ENCODE results near the gene HOXC12. TPM values are rescaled to one million over a fixed set of nuclear protein-coding genes. Genes with fewer than 3 reads are reported as not detected.

Gene HOXC12
- total RNA-seq, 1 experiment from 2014 or later = not detected

DNA sequence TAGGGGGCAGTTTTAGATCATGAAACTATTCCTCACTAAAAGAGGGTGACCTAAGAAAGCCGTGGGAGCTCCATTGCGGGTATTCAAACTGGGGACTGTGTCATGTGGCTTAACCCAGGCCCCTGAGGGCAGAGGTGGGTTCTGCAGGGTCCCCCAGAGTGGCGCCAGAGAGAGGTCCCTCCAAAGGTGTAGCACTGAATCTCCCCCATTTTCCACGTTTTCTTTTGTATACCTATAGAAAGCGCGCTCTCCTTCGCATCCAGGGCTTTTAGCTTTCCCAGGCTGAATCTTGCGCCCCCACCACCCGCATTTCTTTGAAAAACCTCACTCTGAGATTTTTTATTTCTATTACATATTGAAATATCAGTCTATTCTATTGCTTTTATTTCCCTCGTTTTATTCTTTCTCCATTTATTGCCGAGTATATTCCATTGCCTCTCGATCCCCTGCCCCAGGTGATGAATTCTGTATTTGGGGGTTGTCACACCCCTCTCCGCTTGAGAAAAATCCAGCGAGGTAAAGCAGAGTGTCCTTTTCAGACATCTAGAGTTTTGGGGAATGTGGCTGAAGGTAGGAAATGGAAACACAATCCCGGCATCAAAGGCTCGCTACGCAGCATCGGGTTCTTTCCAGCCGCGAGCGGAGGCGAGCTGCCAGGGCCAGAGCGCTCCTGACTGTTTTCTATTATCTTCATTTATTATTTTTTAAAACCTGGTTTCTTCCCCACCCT is 16.9 kb upstream of the HOXC12 start:
- H3K27me3 ChIP-seq (ENCODE audit: control insufficient read depth, insufficient read depth, low read length) = peaks cover 100% of the 10 kb centered on the region
- H3K4me3 ChIP-seq (ENCODE audit: insufficient read depth, low read depth, low read length) = no peak overlapping the region
- H3K36me3 ChIP-seq (replicated peaks; ENCODE audit: control insufficient read depth, insufficient read depth, low read length) = no peaks in the 10 kb centered on the region
- peak; percentile 17 for DNase-seq

DNA sequence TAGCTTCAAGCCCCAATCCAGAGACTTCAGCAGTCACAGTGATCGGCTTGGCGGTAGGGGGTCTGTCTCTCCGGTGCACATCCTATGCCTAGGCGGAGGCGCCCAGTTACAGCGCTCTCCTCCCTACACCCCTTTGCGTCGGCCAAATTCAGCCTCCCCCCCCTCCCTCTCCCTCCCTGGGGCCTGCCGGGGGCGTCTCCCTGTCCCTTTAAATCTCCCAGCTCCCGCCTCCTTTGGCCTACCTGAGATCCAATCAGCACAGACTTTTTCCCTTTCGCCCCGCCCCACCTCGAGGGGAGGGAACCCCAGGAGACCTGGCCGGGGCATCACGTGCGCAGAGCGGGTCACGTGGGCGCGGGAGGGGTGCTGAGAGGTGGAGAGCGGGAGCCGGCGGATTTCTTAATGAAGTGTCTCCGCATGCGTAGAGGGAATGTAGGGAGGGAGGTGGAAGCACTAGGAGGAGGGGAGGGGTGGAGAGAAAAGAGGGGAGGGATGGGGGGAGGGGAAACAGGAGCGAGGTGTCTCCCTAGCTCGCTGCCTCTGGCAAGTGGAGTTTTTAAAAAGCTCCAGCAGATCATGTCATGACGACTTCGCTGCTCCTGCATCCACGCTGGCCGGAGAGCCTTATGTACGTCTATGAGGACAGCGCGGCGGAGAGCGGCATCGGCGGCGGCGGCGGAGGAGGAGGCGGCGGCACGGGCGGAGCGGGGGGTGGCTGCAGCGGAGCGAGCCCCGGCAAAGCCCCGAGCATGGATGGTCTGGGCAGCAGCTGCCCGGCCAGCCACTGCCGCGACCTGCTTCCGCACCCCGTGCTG is 16.2 kb upstream of the HOXC12 start, which contains the start of gene HOXC13:
Gene HOXC13, plus strand, starts transcription at position 506 of the 815 bp plus-strand sequence. Its CDS starts 76 bp downstream, at position 582.
- Histone ChIP-seq H3K4me3 (ENCODE audit: insufficient read depth, low read depth, low read length) (no peak within 1 kb of the TSS; the same call in 1 of the 2 replicates), H3K27me3 (ENCODE audit: control insufficient read depth, insufficient read depth, low read length) (peaks cover 100% of the 10 kb centered on the region), H3K36me3 (replicated peaks; ENCODE audit: control insufficient read depth, insufficient read depth, low read length) (no peaks in the 10 kb centered on the region)
- DNase-seq = peak; percentile 98

DNA sequence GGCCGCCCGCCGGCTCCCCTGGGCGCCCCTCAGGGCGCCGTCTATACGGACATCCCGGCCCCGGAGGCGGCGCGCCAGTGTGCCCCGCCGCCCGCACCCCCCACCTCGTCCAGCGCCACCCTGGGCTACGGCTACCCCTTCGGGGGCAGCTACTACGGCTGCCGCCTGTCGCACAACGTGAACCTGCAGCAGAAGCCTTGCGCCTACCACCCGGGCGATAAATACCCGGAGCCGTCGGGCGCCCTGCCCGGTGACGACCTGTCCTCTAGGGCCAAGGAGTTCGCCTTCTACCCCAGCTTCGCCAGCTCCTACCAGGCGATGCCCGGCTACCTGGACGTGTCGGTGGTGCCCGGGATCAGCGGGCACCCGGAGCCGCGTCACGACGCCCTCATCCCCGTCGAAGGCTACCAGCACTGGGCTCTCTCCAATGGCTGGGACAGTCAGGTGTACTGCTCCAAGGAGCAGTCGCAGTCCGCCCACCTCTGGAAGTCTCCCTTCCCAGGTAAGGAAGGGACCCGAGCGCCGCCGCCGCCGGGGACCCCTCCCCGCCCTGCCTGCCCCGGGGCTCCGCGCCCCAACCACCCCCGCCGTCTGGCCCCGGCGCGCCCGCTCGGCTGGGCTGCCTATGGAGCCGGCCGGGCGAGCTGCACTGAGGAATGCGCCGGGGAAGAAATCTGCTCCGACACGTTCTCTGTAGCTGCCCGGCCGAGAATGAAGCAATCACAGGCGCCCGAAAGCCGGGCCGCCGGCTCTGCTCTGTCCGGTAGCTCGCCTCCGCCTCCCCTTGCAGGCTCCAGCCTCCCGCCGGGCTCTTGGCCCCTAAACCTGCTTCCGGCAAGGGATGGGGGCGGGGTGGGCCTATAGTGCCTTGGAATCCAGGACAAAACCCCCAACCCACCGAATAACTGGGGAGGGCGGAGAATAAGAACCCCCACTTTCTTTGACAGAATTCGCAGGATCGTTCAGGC is 15.3 kb upstream of the HOXC12 start:
- DNase-seq = peak; percentile 81
- Histone ChIP-seq H3K27me3 (ENCODE audit: control insufficient read depth, insufficient read depth, low read length) (peaks cover 100% of the 10 kb centered on the region), H3K4me3 (ENCODE audit: insufficient read depth, low read depth, low read length) (no peak overlapping the region; the same call in 1 of the 2 replicates), H3K36me3 (replicated peaks; ENCODE audit: control insufficient read depth, insufficient read depth, low read length) (no peaks in the 10 kb centered on the region)

DNA sequence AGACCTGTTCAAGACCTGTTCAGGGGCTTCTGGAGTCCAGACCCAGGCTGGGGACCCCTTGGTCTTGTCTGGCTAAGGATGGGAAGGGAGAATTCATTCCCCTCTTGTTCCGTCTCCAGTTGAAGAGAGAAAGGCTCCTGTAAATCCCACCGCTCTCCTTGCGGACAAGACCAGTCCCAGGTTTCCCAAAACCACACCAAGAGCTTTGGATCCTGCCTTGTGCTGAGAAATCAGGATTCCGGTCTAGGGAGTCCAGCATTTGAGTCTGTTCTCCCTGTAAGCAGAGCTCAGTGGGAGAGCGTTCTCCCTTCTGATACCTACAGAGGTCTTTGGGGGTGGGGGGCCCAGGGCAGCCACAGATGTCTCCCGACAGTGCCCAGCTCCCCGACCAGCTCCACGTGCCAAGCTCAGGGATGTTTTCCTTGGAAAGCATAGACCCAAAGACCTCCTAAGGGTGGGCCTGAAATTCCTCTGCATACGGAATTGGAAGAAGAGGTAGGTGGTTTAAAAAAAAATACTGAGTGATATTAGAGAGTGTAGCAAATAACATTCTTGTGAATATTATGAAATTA is 14.2 kb upstream of the HOXC12 start:
- peak; percentile 28 for DNase-seq
- H3K4me3 ChIP-seq (ENCODE audit: insufficient read depth, low read depth, low read length) = no peak overlapping the region
- H3K36me3 ChIP-seq (replicated peaks; ENCODE audit: control insufficient read depth, insufficient read depth, low read length) = no peaks in the 10 kb centered on the region
- H3K27me3 ChIP-seq (ENCODE audit: control insufficient read depth, insufficient read depth, low read length) = peaks cover 100% of the 10 kb centered on the region

DNA sequence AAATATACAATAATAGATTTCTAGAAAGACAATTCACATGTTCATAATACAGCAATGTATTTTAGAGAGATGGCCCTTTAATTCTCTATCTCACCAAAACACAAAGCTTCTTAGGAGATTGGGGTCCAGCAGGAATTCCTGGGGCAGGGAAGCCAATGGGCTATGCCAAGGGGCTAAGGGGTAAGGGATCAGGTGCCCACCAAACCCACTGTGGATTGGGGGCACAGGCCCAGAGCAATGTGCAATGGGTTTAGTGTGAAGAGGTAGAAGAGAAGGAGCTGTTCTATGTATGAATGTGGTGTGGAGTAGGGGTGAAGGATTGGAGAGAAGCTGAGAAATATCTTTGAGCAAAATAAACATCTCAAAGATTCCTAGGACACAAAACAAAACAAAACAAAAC is 13.5 kb upstream of the HOXC12 start:
- DNase-seq = peak; percentile 5
- Histone ChIP-seq H3K4me3 (ENCODE audit: insufficient read depth, low read depth, low read length) (no peak overlapping the region), H3K27me3 (ENCODE audit: control insufficient read depth, insufficient read depth, low read length) (peaks cover 100% of the 10 kb centered on the region)

DNA sequence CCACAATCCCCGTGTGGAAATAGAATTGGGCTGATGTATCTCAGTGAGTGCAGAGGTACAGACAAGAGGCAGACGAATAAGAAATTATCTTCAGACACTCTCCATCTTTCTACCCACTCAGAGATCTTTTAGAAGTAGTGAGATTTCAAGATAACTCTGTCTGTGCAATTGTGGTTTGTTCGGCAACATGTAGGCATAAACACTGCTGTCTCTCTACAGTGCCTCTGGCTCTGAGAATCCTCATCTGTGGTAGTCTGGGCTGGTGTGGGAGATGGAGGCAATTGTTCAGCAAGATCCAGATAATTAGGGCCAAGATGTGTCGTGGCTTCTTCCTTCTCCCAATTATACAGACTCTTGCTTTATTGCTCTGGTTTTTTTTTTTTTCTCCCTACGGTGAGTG is 13.0 kb upstream of the HOXC12 start:
- no peaks in the 10 kb centered on the region for H3K36me3 ChIP-seq (replicated peaks; ENCODE audit: control insufficient read depth, insufficient read depth, low read length)
- H3K27me3 ChIP-seq (ENCODE audit: control insufficient read depth, insufficient read depth, low read length) = peaks cover 100% of the 10 kb centered on the region
- peak; percentile 11 for DNase-seq
- H3K4me3 ChIP-seq (ENCODE audit: insufficient read depth, low read depth, low read length) = no peak overlapping the region

More for the DNA sequence above, 13.5 kb upstream of the HOXC12 start:
- H3K36me3 ChIP-seq (replicated peaks; ENCODE audit: control insufficient read depth, insufficient read depth, low read length) = no peaks in the 10 kb centered on the region

DNA sequence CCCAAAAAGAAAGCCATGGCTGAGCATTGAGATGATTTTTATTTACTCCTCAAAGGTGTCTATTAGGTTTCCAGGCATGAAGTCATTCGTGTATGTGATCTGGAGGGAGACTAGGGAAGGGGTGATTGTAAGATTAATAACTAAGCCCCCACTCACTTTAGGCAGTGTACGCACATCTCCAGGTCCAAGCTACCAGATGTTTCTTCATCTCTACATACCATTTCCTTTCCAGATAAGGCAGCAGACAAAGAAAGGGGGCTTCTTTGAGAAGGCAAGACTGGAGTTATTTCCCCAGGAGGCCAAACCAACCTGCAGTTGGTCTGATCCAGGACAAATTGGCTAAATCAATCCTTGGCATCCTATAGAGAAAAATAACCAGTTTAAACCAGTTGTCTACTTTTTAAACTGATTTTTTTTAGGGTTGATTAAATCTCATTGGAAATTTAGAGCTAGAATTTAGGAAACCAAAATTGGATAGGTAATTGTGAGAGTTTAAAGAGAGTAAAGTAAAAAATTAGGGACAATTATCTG is 12.2 kb upstream of the HOXC12 start:
- peaks cover 100% of the 10 kb centered on the region for H3K27me3 ChIP-seq (ENCODE audit: control insufficient read depth, insufficient read depth, low read length)
- H3K4me3 ChIP-seq (ENCODE audit: insufficient read depth, low read depth, low read length) = no peak overlapping the region
- no peaks in the 10 kb centered on the region for H3K36me3 ChIP-seq (replicated peaks; ENCODE audit: control insufficient read depth, insufficient read depth, low read length)
- no peak for DNase-seq

DNA sequence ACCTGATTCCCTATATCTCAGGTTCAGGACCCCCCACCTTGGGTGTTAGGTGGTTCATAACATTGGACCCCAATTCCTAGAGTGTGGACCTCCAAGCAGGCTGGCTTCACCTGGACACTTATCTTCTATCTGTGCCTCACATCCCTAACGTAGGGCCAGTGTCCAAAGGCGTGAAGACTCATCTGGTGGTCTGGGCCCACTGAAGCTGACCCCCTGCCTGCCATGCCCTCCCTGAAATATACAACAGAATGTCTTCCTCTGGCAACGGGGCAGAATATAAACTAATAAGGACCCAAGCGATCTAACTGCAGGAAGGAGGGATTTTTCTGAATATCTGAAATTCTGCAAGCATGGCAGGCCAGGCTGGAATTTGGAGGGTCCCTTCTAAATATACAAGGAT is 10.5 kb upstream of the HOXC12 start:
- peak; percentile 25 for DNase-seq
- Histone ChIP-seq H3K4me3 (ENCODE audit: insufficient read depth, low read depth, low read length) (no peak overlapping the region), H3K36me3 (replicated peaks; ENCODE audit: control insufficient read depth, insufficient read depth, low read length) (no peaks in the 10 kb centered on the region), H3K27me3 (ENCODE audit: control insufficient read depth, insufficient read depth, low read length) (peaks cover 100% of the 10 kb centered on the region)

GRCh38 chr12:53944907-53945847 is 9.5 kb upstream of the HOXC12 start:
- Histone ChIP-seq H3K4me3 (ENCODE audit: insufficient read depth, low read depth, low read length) (no peak overlapping the region), H3K27me3 (ENCODE audit: control insufficient read depth, insufficient read depth, low read length) (peaks cover 100% of the 10 kb centered on the region), H3K36me3 (replicated peaks; ENCODE audit: control insufficient read depth, insufficient read depth, low read length) (no peaks in the 10 kb centered on the region)
- DNase-seq = peak; percentile 78

DNA sequence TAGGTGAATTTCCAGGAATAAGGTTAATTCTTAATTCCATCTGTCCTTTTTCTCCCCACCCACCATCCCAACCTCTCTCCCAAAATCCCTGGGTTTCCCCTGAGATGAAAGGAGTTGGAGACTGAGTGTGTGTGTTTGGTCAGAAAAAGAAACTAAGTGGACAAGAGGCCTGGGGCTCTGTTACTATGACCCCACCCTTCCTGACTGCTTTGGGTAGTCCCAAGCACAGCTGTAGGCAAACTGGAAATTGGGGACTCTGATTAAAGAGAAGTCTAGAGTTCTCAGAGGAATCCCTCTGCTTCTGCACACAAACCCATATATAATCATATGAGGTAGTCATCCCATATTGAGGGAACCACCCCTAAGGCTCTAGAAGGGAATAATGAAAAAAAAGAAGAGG is 7.0 kb upstream of the HOXC12 start:
- Histone ChIP-seq H3K4me3 (ENCODE audit: insufficient read depth, low read depth, low read length) (no peak overlapping the region), H3K36me3 (replicated peaks; ENCODE audit: control insufficient read depth, insufficient read depth, low read length) (no peaks in the 10 kb centered on the region), H3K27me3 (ENCODE audit: control insufficient read depth, insufficient read depth, low read length) (peaks cover 100% of the 10 kb centered on the region)
- DNase-seq = peak; percentile 13

DNA sequence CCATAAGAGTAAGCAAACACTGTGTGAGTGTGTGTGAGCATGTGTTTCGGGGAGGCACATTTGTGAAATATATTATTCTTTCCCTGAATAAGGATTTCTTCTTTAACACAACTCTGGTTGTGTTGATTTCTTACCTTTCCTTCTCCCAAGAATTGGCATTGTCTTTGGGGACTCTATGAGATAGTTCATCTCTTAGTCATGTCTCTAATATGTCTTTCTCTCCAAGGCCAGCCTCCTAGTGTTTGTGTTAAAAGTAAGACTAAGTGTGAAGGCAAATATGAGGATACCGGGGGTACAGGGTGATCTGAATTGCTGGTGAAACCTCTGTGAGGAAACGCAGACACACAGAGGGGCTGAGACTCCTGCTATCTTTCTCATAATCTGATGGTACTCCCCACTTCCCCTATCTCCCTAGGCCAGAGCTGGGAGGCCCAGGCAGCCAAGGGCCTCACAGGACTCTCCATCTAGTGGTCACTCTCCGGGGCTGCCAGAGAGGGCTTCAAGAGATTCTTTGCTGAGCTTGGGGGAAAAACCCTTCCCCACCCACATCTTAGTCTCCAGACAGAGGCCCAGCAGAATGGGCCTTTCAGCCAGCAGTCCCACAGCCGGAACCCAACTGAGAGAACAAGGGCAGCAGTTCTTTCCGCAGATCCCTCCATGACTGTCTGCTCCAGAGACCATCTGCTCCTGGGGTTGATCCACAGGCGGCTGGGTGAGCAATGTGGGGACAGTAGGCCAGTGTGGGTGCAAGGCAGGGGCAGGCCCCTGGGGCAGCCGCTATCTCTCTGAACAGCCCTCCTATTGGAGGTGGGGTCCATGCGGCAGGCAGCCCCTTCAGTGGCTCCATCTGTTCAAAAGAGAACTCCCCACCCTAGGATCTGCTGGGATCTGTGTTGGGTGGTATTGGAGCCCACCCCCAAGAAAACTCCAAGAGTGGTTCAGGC is 5.8 kb upstream of the HOXC12 start:
- no peaks in the 10 kb centered on the region for H3K36me3 ChIP-seq (replicated peaks; ENCODE audit: control insufficient read depth, insufficient read depth, low read length)
- H3K27me3 ChIP-seq (ENCODE audit: control insufficient read depth, insufficient read depth, low read length) = peaks cover 100% of the 10 kb centered on the region
- H3K4me3 ChIP-seq (ENCODE audit: insufficient read depth, low read depth, low read length) = no peak overlapping the region
- DNase-seq = peak; percentile 61

All from H7 (cell line).